Measurements from ENCODE around the gene CBFA2T3. TPM values are rescaled to one million over a fixed set of nuclear protein-coding genes. Genes with fewer than 3 reads are reported as not detected.

Gene CBFA2T3
- total RNA-seq, 4 donors from 2014 or later: 0.84 to 12.6 (median 1.4) TPM

DNA sequence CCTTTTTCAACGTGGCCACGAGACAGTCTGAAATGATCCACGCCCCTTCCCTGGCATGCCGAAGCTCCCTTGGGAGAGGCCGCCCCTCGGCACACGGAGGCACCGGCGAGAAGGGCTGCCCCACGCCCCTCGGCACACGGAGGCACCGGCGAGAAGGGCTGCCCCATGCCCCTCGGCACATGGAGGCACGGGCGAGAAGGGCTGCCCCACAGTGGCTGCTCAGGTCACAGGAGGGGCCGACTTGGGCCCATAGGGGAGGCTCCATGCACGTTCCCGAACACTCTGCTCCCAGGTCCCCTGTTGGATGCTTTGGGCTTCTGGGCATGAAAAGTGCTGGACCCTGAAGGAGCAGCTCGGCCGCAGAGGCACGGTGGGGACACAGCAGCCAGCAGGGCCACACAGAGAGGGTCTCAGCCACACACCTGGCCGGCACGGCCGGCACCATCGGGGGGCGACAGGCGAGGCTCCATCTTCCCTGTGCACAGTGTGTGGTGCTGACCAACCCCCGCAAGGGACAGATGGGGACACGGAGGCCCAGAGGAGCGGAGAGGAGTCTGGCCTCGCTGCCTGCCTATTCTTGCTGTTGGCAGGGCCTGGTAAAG, 42.8 kb downstream of the CBFA2T3 start:
- no peak for TF ChIP-seq CTCF (IDR thresholded peaks at IDR 0.05)
- ATAC-seq (ENCODE audit: low FRiP score) (no peak), DNase-seq (ENCODE audit: low spot score) (no peak)

- ATAC-seq (ENCODE audit: low FRiP score) (no peak), DNase-seq (ENCODE audit: low spot score) (no peak)
- TF ChIP-seq CTCF (IDR thresholded peaks at IDR 0.05): no peak
Measured at GRCh38 chr16:88932929-88933328, 44.1 kb downstream of the CBFA2T3 start.

GRCh38 chr16:88931936-88932335, 45.1 kb downstream of the CBFA2T3 start:
- TF ChIP-seq CTCF (IDR thresholded peaks at IDR 0.05): no peak
- no peak for ATAC-seq (ENCODE audit: low FRiP score)

GRCh38 chr16:88931373-88931900, 45.6 kb downstream of the CBFA2T3 start:
- no peak for TF ChIP-seq CTCF (IDR thresholded peaks at IDR 0.05)
- no peak for DNase-seq (ENCODE audit: low spot score)
- ATAC-seq (ENCODE audit: low FRiP score): no peak

More at GRCh38 chr16:88931936-88932335, 45.1 kb downstream of the CBFA2T3 start:
- DNase-seq (ENCODE audit: low spot score): no peak

DNA sequence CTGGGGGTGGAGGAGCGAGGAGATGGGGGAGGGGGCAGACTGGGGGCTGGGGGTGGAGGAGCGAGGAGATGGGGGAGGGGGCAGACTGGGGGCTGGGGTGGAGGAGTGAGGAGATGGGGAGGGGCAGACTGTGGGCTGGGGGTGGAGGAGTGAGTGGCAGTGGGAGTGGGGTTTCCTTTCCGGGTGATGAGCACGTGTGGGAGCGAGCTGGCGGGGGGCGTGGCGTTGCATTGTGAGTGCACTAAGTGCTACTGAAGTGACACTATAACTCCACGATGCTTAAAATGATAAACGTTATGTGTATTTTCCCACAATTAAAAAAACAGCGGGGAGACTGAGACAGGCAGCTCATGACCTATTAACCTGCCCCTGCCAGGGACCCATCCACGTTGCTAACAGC, 46.3 kb downstream of the CBFA2T3 start:
- no peak for TF ChIP-seq CTCF (IDR thresholded peaks at IDR 0.05)
- no peak for ATAC-seq (ENCODE audit: low FRiP score)
- no peak for DNase-seq (ENCODE audit: low spot score)

- DNase-seq (ENCODE audit: low spot score): no peak
- ATAC-seq (ENCODE audit: low FRiP score): no peak
- no peak for TF ChIP-seq CTCF (IDR thresholded peaks at IDR 0.05)
Measured at GRCh38 chr16:88929091-88929445, 47.9 kb downstream of the CBFA2T3 start.

DNA sequence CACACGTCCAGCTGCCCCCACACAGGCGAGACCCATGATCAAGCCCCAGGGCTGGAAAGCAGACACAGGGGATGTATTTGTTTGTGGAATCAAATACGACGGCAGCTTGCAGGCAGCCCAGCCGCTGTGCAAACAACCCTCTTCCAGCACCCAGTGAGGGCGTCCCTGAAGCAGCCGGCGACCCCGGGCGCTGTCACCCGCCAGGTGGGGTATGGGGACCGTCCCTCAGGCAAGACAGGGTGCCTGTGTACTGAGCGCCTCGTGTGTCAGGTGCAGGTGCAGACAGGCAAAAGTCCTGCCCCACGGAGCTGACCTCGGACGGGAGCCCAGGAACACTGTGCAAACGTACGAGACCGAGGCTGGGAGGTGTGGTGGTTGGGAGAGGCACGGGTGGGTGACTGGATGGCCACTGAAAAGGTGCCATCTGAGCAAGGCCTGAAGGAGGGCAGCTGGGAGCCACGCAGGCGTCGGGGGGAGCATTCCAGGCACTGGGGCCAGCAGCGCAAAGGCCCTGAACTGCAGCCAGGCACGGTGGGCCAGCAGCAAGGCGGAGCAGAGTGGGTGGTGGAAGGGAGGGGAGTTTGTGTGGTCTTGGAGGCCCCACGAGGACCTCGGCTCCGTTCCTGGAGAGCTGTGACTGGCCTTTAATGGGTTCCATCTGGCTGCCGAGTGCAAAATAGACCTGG, 48.5 kb downstream of the CBFA2T3 start:
- DNase-seq (ENCODE audit: low spot score) (no peak), ATAC-seq (ENCODE audit: low FRiP score) (no peak)

More for the DNA sequence above, 48.5 kb downstream of the CBFA2T3 start:
- no peak for TF ChIP-seq CTCF (IDR thresholded peaks at IDR 0.05)

Measured in omental fat pad (tissue), 4 donors.